ENCODE data around the gene SPTBN2. TPM values are rescaled to one million over a fixed set of nuclear protein-coding genes. Genes with fewer than 3 reads are reported as not detected.

The SPTBN2 gene
- polyA plus RNA-seq, 2 of the 4 experiments (the other 2 are of a cell fraction) = 4.4 to 9.9 TPM

DNA sequence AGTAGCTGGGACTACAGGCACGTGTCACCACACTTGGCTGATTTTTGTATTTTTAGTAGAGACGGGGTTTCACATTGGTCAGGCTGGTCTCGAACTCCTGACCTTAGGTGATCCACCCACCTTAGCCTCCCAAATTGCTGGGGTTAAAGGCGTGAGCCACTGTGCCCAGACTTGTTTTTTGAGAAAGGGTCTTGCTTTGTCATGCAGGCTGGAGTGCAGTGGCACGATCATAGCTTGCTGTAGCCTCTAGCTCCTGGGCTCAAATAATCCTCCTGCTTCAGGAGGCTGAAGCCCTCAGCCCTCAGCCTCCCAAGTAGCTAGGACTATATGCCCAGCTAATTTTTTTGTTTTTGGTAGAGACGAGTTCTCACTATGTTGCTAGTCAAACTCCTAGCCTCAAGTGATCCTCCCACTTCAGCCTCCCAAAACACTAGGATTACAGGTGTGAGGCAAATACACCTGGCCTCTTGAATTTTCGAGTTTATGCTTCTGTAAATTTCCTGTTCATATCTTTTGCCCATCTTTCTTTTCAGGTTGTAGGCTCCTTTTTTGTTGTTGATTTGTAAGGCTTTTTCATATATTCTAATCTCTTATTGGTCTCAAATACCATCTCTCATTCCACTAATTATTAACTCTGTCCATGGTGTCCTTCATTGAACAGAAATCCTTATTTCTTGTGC is 47.9 kb downstream of the SPTBN2 start:
- no peak for FAIRE-seq
- POLR2A ChIA-PET = no interaction called here

DNA sequence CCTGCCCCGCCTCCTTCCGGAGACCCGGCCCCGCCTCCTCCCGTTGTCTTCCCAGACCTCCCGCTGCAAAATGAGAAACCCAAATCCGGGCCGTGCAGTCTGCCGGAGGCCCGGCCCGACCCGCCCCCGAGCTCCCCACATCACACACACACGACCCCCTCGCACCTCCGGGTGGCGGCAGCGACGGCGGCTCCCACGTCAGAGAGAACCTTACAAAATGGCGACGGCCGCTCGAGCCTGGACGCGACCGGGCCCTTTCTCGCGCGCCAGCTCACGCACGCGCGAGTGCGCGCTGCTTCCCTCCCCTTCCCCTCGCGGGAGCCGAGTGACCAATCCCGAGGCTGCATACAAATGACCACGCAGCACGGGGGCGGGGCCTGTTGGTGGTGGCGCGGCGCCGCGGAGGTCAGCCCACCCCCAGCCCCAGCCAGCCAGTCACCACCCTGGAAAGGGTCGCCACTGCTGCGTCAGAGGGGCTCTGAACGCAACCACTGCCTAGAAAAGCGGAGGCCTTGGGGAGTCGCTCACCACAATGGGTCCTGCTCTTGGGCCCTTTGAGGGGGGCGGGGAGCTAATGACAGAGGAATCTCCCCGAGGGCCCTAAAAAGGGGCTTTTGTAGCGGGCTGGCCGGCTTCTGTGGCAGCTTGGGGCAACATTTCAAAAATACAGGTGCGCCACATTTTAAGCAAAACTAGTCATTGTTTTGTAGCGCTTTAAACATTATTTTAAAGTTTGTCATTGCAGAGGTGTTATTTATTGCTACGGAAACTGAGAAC is 51.2 kb downstream of the SPTBN2 start, which contains the start of gene RBM4B:
RBM4B (minus strand) TSS at position 289 of the 777 bp plus-strand sequence. CDS start 808 bp downstream, outside the sequence.
- peak; percentile 96 for ATAC-seq
- POLR2A ChIA-PET = interaction anchor here (0.7 to 2.6 kb wide), 20 partner anchors 8 to 333 kb away, joined by 3 to 23 read pairs (median 6); partner anchors contain the start of genes ACTN3, BRMS1, CCDC87 and CCS
- CTCF ChIA-PET = interaction anchor here (0.6 to 5.7 kb wide), 56 partner anchors 8 to 684 kb away, joined by 3 to 63 read pairs (median 5); partner anchors contain the start of genes ACTN3, C11orf86, CCDC87 and CCS
- WGBS (ENCODE audit: missing lambda C conversion rate) = 3% methylated on average over 9 of the region's 61 CpGs
- FAIRE-seq = no peak
- Histone ChIP-seq H3K4me1 (peaks cover 26% of the 10 kb centered on the region), H3K27ac (peak within 1 kb of the TSS; percentile 94 to 98), H3K9me3 (no peaks in the 10 kb centered on the region), H3K4me2 (peak within 1 kb of the TSS; percentile 70), H3K4me3 (peak within 1 kb of the TSS; percentile 72)
- DNase-seq (ENCODE audit: low read depth in 1 of 2, low spot score in 1 of 2) = peak; percentile 96 to 97
- no peak for TF ChIP-seq FOXS1 (CRISPR knock-in tag; IDR thresholded peaks at IDR 0.05)
- no peak for TF ChIP-seq NPAS2 (CRISPR knock-in tag; IDR thresholded peaks at IDR 0.05; ENCODE audit: borderline replicate concordance)
- TF ChIP-seq RAD21 (conservative IDR thresholded peaks at IDR 0.05 in 1 of 2, IDR thresholded peaks at IDR 0.05 in 1 of 2) = no peak
- peak; percentile 78 for TF ChIP-seq RARB (CRISPR knock-in tag; IDR thresholded peaks at IDR 0.05)
- no peak for TF ChIP-seq EHMT2 (IDR thresholded peaks at IDR 0.05; ENCODE audit: low read depth)
- no peak for TF ChIP-seq ZSCAN20 (CRISPR knock-in tag; IDR thresholded peaks at IDR 0.05)
- TF ChIP-seq, protein P1, sequence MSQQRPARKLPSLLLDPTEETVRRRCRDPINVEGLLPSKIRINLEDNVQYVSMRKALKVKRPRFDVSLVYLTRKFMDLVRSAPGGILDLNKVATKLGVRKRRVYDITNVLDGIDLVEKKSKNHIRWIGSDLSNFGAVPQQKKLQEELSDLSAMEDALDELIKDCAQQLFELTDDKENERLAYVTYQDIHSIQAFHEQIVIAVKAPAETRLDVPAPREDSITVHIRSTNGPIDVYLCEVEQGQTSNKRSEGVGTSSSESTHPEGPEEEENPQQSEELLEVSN (IDR thresholded peaks at IDR 0.05; ENCODE audit: borderline replicate concordance, low read depth) = peak; percentile 79; the same call in 1 of the 2 replicates
- TF ChIP-seq FOSB (CRISPR knock-in tag; IDR thresholded peaks at IDR 0.05) = no peak
- peak; percentile 66 for TF ChIP-seq POLR2A (IDR thresholded peaks at IDR 0.05; ENCODE audit: low read length)
- TF ChIP-seq, protein P2, sequence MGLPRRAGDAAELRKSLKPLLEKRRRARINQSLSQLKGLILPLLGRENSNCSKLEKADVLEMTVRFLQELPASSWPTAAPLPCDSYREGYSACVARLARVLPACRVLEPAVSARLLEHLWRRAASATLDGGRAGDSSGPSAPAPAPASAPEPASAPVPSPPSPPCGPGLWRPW (IDR thresholded peaks at IDR 0.05) = no peak
- TF ChIP-seq CBX8 (IDR thresholded peaks at IDR 0.05) = no peak
- TF ChIP-seq, protein P3, sequence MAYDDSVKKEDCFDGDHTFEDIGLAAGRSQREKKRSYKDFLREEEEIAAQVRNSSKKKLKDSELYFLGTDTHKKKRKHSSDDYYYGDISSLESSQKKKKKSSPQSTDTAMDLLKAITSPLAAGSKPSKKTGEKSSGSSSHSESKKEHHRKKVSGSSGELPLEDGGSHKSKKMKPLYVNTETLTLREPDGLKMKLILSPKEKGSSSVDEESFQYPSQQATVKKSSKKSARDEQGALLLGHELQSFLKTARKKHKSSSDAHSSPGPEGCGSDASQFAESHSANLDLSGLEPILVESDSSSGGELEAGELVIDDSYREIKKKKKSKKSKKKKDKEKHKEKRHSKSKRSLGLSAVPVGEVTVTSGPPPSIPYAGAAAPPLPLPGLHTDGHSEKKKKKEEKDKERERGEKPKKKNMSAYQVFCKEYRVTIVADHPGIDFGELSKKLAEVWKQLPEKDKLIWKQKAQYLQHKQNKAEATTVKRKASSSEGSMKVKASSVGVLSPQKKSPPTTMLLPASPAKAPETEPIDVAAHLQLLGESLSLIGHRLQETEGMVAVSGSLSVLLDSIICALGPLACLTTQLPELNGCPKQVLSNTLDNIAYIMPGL (CRISPR knock-in tag; IDR thresholded peaks at IDR 0.05; ENCODE audit: borderline replicate concordance) = no peak
- no peak for TF ChIP-seq RNF2 (IDR thresholded peaks at IDR 0.05; ENCODE audit: borderline replicate concordance, low read depth)
- no peak for TF ChIP-seq CEBPB (IDR thresholded peaks at IDR 0.05)
- TF ChIP-seq, protein P4, sequence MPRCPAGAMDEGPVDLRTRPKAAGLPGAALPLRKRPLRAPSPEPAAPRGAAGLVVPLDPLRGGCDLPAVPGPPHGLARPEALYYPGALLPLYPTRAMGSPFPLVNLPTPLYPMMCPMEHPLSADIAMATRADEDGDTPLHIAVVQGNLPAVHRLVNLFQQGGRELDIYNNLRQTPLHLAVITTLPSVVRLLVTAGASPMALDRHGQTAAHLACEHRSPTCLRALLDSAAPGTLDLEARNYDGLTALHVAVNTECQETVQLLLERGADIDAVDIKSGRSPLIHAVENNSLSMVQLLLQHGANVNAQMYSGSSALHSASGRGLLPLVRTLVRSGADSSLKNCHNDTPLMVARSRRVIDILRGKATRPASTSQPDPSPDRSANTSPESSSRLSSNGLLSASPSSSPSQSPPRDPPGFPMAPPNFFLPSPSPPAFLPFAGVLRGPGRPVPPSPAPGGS (IDR thresholded peaks at IDR 0.05) = peak; percentile 73; the same call in 1 of the 3 replicates

More for the DNA sequence above, 47.9 kb downstream of the SPTBN2 start:
- no peak for DNase-seq (ENCODE audit: low read depth in 1 of 2, low spot score in 1 of 2)
- Histone ChIP-seq H3K9me3 (no peaks in the 10 kb centered on the region), H3K4me3 (no peak overlapping the region), H3K27ac (no peak overlapping the region), H3K4me2 (no peak overlapping the region), H3K4me1 (peaks cover 14% of the 10 kb centered on the region)
- WGBS (ENCODE audit: missing lambda C conversion rate) = 78% methylated on average over 7 of the region's 7 CpGs
- CTCF ChIA-PET = interaction anchor here (1.8 to 5.7 kb wide), 6 partner anchors 12 to 273 kb away, joined by 6 to 63 read pairs (median 16); no protein-coding TSS in a partner anchor
- ATAC-seq = no peak
- TF ChIP-seq FOXS1 (CRISPR knock-in tag; IDR thresholded peaks at IDR 0.05) (no peak), ESRRA (IDR thresholded peaks at IDR 0.05; ENCODE audit: borderline replicate concordance, low read length) (no peak), POLR2A (IDR thresholded peaks at IDR 0.05; ENCODE audit: low read length) (no peak), FOSL2 (IDR thresholded peaks at IDR 0.05) (no peak), FOSL2 (CRISPR knock-in tag; IDR thresholded peaks at IDR 0.05) (no peak), KDM5A (IDR thresholded peaks at IDR 0.05) (no peak)
- TF ChIP-seq, protein P5, sequence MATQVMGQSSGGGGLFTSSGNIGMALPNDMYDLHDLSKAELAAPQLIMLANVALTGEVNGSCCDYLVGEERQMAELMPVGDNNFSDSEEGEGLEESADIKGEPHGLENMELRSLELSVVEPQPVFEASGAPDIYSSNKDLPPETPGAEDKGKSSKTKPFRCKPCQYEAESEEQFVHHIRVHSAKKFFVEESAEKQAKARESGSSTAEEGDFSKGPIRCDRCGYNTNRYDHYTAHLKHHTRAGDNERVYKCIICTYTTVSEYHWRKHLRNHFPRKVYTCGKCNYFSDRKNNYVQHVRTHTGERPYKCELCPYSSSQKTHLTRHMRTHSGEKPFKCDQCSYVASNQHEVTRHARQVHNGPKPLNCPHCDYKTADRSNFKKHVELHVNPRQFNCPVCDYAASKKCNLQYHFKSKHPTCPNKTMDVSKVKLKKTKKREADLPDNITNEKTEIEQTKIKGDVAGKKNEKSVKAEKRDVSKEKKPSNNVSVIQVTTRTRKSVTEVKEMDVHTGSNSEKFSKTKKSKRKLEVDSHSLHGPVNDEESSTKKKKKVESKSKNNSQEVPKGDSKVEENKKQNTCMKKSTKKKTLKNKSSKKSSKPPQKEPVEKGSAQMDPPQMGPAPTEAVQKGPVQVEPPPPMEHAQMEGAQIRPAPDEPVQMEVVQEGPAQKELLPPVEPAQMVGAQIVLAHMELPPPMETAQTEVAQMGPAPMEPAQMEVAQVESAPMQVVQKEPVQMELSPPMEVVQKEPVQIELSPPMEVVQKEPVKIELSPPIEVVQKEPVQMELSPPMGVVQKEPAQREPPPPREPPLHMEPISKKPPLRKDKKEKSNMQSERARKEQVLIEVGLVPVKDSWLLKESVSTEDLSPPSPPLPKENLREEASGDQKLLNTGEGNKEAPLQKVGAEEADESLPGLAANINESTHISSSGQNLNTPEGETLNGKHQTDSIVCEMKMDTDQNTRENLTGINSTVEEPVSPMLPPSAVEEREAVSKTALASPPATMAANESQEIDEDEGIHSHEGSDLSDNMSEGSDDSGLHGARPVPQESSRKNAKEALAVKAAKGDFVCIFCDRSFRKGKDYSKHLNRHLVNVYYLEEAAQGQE (IDR thresholded peaks at IDR 0.05) = no peak
- TF ChIP-seq, protein P6, sequence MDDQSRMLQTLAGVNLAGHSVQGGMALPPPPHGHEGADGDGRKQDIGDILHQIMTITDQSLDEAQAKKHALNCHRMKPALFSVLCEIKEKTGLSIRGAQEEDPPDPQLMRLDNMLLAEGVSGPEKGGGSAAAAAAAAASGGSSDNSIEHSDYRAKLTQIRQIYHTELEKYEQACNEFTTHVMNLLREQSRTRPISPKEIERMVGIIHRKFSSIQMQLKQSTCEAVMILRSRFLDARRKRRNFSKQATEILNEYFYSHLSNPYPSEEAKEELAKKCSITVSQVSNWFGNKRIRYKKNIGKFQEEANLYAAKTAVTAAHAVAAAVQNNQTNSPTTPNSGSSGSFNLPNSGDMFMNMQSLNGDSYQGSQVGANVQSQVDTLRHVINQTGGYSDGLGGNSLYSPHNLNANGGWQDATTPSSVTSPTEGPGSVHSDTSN (IDR thresholded peaks at IDR 0.05) = no peak
